Transverse colon (tissue), 4 donors: ENCODE data around the gene TAF4. TPM values are rescaled to one million over a fixed set of nuclear protein-coding genes. Genes with fewer than 3 reads are reported as not detected.

Experiments used
- DNase-seq: peaks from one replicate; pipeline ENCODE4 v3.0.0-alpha.2; 2019
- H3K27ac ChIP-seq, 4 donors: fragments of 200-600 bp; sonication (generic); 2 replicates each; pipeline ENCODE4 v1.5.1; 2016 to 2018; ENCODE audit warnings: inconsistent platforms in 4 of 4
- H3K27me3 ChIP-seq: fragments of 200-600 bp; sonication (generic); 2 replicates; pipeline ENCODE4 v1.5.1; 2017; ENCODE audit warnings: inconsistent platforms
- H3K36me3 ChIP-seq, 4 donors: fragments of 200-600 bp; sonication (generic); 2 replicates each; pipeline ENCODE4 v1.5.1; 2017 to 2019; ENCODE audit warnings: inconsistent platforms in 4 of 4
- H3K4me1 ChIP-seq, 4 donors: fragments of 200-600 bp; sonication (generic); 2 replicates each; pipeline ENCODE4 v1.5.1; 2017 to 2020; ENCODE audit warnings: inconsistent platforms in 4 of 4
- H3K4me3 ChIP-seq, 4 donors: fragments of 200-600 bp; sonication (generic); 1 replicate in 1 of 4; 2 replicates in 3 of 4; pipeline versions ENCODE4 v1.5.1 to v1.6.1; 2017 to 2019; ENCODE audit warnings: inconsistent platforms in 4 of 4
- H3K9me3 ChIP-seq, 2 donors: fragments of 200-600 bp; sonication (generic); 2 replicates each; pipeline ENCODE4 v1.5.1; 2017 to 2019; ENCODE audit warnings: inconsistent platforms in 2 of 2
- CTCF ChIP-seq, 5 experiments: fragments of 200-600 bp in 3 of 5; fragments of 450-650 bp in 2 of 5; sonication (generic) in 3 of 5; IDR thresholded peaks; 1 replicate in 2 of 5; 2 replicates in 3 of 5; pipeline ENCODE4 v1.5.1; 2016 to 2017; ENCODE audit warnings: antibody characterized with exemption in 5 of 5, inconsistent platforms in 3 of 5, mild to moderate bottlenecking in 2 of 5, moderate library complexity in 1 of 5
- EP300 ChIP-seq: sonication (generic); formaldehyde crosslinking; IDR thresholded peaks from one replicate; pipeline ENCODE4 v1.6.1; 2017; ENCODE audit warnings: antibody characterized with exemption, low read depth
- POLR2A ChIP-seq: fragments of 450-650 bp; IDR thresholded peaks from one replicate; pipeline ENCODE4 v1.6.1; 2016; ENCODE audit warnings: antibody characterized with exemption, mild to moderate bottlenecking, moderate library complexity
- POLR2AphosphoS5 ChIP-seq, 3 donors: sonication (generic); formaldehyde crosslinking; IDR thresholded peaks; one replicate each; pipeline ENCODE4 v1.6.1; 2016; ENCODE audit warnings: antibody characterized with exemption in 3 of 3
- WGBS, 2 donors: methylation state at CpG; one replicate each; pipeline ENCODE4 v1.1.5; 2018; ENCODE audit warnings: low coverage in 1 of 2; 5-methylcytosine and 5-hydroxymethylcytosine counted together
- in situ Hi-C, 4 donors: fragments of 200-750 bp; cut with MboI; loops; one replicate each; pipeline versions ENCODE4 v1.15.0 to v1.15.1; 2017; ENCODE audit warnings: low sequenced_read_pairs in 3 of 4, low pct_ligation_motif_present in 1 of 4, low pct_unique_long_range_greater_than_20kb in 1 of 4
- intact Hi-C: fragments of 100-400 bp; cut with DNase I; formaldehyde crosslinking; loops from one replicate; pipeline ENCODE4 v1.15.1; 2023; ENCODE audit warnings: low total_unique reads
- total RNA-seq, 4 donors: library from RNA; depleted of rRNA; stranded (reverse); fragments of >200 nt; gene quantifications; one replicate each; pipeline ENCODE4 v1.1.0, GENCODE V29; 2016

TAF4 gene
- total RNA-seq, 4 donors from 2014 or later, result 18.9 to 39.5 (median 24.3) TPM

- H3K36me3 ChIP-seq, result no peaks in the 10 kb centered on the region
- WGBS, 2 donors, result 80 to 91% methylated on average over 7 to 22 of the region's 23 CpGs
- in situ Hi-C loops (loop anchor here in 1 of 4 donors (10.0 kb wide), 1 partner anchor 126 kb away; the partner anchor contains the start of genes PSMA7 and SS18L1), intact Hi-C loops (no loop called here)
- TF ChIP-seq CTCF (IDR thresholded peaks at IDR 0.05), result no peak
- no peak overlapping the region for H3K4me3 ChIP-seq
- H3K27me3 ChIP-seq, result no peaks in the 10 kb centered on the region
- H3K9me3 ChIP-seq, result no peaks in the 10 kb centered on the region
- no peak for DNase-seq
- no peak overlapping the region for H3K27ac ChIP-seq
- peaks cover 0 to 10% (median 6%) of the 10 kb centered on the region in 4 donors for H3K4me1 ChIP-seq
These were observed 47.1 kb downstream of the TAF4 start for GRCh38 chr20:62018437-62019143.

- intact Hi-C loops (no loop called here), in situ Hi-C loops (loop anchor here in 1 of 4 donors (10.0 kb wide), 1 partner anchor 129 kb away; the partner anchor contains the start of genes PSMA7 and SS18L1)
- Histone ChIP-seq H3K27ac (no peak overlapping the region), H3K27me3 (no peaks in the 10 kb centered on the region), H3K36me3 (peaks cover 0 to 4% (median 0%) of the 10 kb centered on the region in 4 donors), H3K9me3 (no peaks in the 10 kb centered on the region), H3K4me3 (no peak overlapping the region), H3K4me1 (peaks cover 0 to 5% (median under 1%) of the 10 kb centered on the region in 4 donors)
- DNase-seq, result no peak
- TF ChIP-seq POLR2A, result no peak
- no peak for TF ChIP-seq POLR2AphosphoS5 (IDR thresholded peaks at IDR 0.05)
- TF ChIP-seq CTCF (IDR thresholded peaks at IDR 0.05), result no peak
- WGBS, 2 donors, result 89% methylated on average over 24 of the region's 24 CpGs; no CpG with 5 or more reads in 1 of the 2 donors
These were observed 50.0 kb downstream of the TAF4 start for GRCh38 chr20:62015540-62016288.

- intact Hi-C loops, result no loop called here
- H3K9me3 ChIP-seq, result no peaks in the 10 kb centered on the region
- peaks cover 0 to 4% (median 0%) of the 10 kb centered on the region in 4 donors for H3K4me1 ChIP-seq
- TF ChIP-seq POLR2AphosphoS5 (IDR thresholded peaks at IDR 0.05) (no peak), CTCF (IDR thresholded peaks at IDR 0.05) (no peak), POLR2A (no peak), EP300 (no peak)
- no peak overlapping the region for H3K27ac ChIP-seq
- no peak overlapping the region for H3K4me3 ChIP-seq
- in situ Hi-C loops, result loop anchor here in 2 of 4 donors (5.0 to 10.0 kb wide), 2 partner anchors 122 to 130 kb away; partner anchors contain the start of genes PSMA7 (in 1 of the 2) and SS18L1 (in 1 of the 2)
- no peak for DNase-seq
- H3K36me3 ChIP-seq, result peaks cover 0 to 6% (median 0%) of the 10 kb centered on the region in 4 donors
- H3K27me3 ChIP-seq, result no peaks in the 10 kb centered on the region
- WGBS, 2 donors, result 87 to 100% methylated on average over 1 to 14 of the region's 14 CpGs
These were observed 50.7 kb downstream of the TAF4 start for GRCh38 chr20:62014889-62015537.

GRCh38 chr20:62014488-62014775 lies 51.2 kb downstream of the TAF4 start:
- DNase-seq, result no peak
- no peak overlapping the region for H3K27ac ChIP-seq
- peaks cover 0 to 4% (median 0%) of the 10 kb centered on the region in 4 donors for H3K4me1 ChIP-seq
- H3K4me3 ChIP-seq, result no peak overlapping the region
- WGBS, 2 donors, result 92% methylated on average over 12 of the region's 12 CpGs; no CpG with 5 or more reads in 1 of the 2 donors
- intact Hi-C loops, result no loop called here
- no peaks in the 10 kb centered on the region for H3K27me3 ChIP-seq
- no peak for TF ChIP-seq POLR2A
- TF ChIP-seq CTCF (IDR thresholded peaks at IDR 0.05), result no peak
- no peak for TF ChIP-seq POLR2AphosphoS5 (IDR thresholded peaks at IDR 0.05)
- no peak for TF ChIP-seq EP300
- H3K9me3 ChIP-seq, result no peaks in the 10 kb centered on the region
- in situ Hi-C loops, result loop anchor here in 2 of 4 donors (5.0 to 10.0 kb wide), 2 partner anchors 123 to 130 kb away; partner anchors contain the start of genes PSMA7 (in 1 of the 2) and SS18L1 (in 1 of the 2)
- peaks cover 0 to 12% (median 2%) of the 10 kb centered on the region in 4 donors for H3K36me3 ChIP-seq
